Gastroesophageal sphincter (tissue), 3 donors: Measurements from ENCODE around the gene TAF6L.

Experiments
- CTCF ChIP-seq, 4 experiments: fragments of 200-600 bp in 2 of 4; fragments of 450-650 bp in 2 of 4; sonication (generic) in 1 of 4; IDR thresholded peaks; one replicate each; pipeline ENCODE4 v1.5.1; 2017 to 2019; ENCODE audit warnings: antibody characterized with exemption in 4 of 4, mild to moderate bottlenecking in 2 of 4, moderate library complexity in 2 of 4
- POLR2A ChIP-seq, 2 donors: fragments of 450-650 bp; IDR thresholded peaks; one replicate each; pipeline ENCODE4 v1.6.1; 2017; ENCODE audit warnings: antibody characterized with exemption in 2 of 2, mild to moderate bottlenecking in 2 of 2, moderate library complexity in 1 of 2
- POLR2AphosphoS5 ChIP-seq: sonication (generic); formaldehyde crosslinking; IDR thresholded peaks from one replicate; pipeline ENCODE4 v1.6.1; 2017; ENCODE audit warnings: antibody characterized with exemption

DNA sequence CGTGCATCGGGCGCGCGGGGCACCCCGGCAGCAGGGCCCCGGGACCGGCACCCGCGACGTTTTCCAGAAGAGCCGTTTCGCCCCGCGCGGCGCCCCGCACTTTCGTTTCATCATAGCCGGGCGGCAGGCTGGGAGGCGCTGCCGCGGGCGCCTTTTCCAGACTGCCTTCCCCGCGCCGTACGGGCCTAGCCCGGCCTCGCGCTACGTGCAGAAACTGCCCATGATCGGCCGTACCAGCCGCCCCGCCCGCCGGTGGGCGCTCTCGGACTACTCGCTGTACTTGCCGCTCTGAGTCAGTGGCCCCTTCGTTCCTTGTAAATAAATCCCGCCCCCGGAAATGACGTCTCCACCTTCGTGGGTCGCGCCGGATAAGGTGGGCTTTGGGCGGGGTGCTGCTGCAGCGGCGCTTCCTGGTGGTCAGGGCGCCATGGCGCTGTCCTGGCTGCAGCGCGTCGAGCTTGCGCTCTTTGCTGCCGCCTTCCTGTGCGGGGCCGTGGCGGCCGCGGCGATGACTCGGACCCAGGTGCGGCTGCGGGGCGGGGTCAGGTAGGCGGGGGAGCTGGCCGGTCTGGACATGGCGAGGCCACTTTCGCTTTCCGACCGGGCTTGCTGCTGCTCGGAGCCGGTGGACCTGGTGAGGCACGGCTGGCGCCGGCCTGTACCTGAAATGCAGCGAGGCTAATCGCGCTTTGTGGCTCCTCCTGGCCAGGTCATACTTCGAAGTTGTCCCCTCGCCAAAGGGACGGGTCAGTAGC is 16.0 kb downstream of the TAF6L start, which contains the start of gene TMEM179B:
- TF ChIP-seq CTCF (IDR thresholded peaks at IDR 0.05) (peak in 3 of 4 experiments; percentile 45 to 70 (median 48)), POLR2A (IDR thresholded peaks at IDR 0.05) (peak; percentile 96 to 97), POLR2AphosphoS5 (peak; percentile 98)
